B cell (primary cell): ENCODE measurements around the gene FUT7. TPM values are rescaled to one million over a fixed set of nuclear protein-coding genes. Genes with fewer than 3 reads are reported as not detected.

Experiments used
- ATAC-seq: fragments of 200-7000 bp; cut with Tn5 transposase; one replicate; pipeline ENCODE4 v1.10.0; 2021; ENCODE audit warnings: low read depth, mild to moderate bottlenecking, moderate number of reproducible peaks, moderate library complexity
- CTCF ChIA-PET: fragments of 350-600 bp; sonication (Branson Sonifier 250); formaldehyde crosslinking; loops from one replicate; lab custom pipeline; 2021; ENCODE audit warnings: antibody characterized with exemption, inconsistent platforms; lab: Charles Lee
- POLR2A ChIA-PET: fragments of 350-600 bp; sonication (Branson Sonifier 250); formaldehyde crosslinking; loops from one replicate; lab custom pipeline; 2021; ENCODE audit warnings: antibody characterized with exemption; lab: Charles Lee
- DNase-seq: peaks from one replicate; pipeline ENCODE4 v3.0.0; 2013
- H2AFZ ChIP-seq: 2 replicates; pipeline ENCODE4 v1.6.1; 2012; ENCODE audit warnings: mild to moderate bottlenecking, low read depth, low read length; ENCODE audit not compliant: insufficient read depth, poor library complexity, severe bottlenecking
- H3K27ac ChIP-seq, 2 donors: 1 replicate in 1 of 2; 2 replicates in 1 of 2; pipeline ENCODE4 v1.5.1; 2012 to 2013; ENCODE audit warnings: low read length in 2 of 2, mild to moderate bottlenecking in 2 of 2, moderate library complexity in 1 of 2
- H3K27me3 ChIP-seq, 4 experiments: fragments of 200-600 bp in 1 of 4; sonication (generic) in 1 of 4; replicated peaks in 1 of 4; 1 replicate in 2 of 4; 2 replicates in 2 of 4; pipeline versions ENCODE4 v1.6.1 to v1.7.0; 2013 to 2016; ENCODE audit warnings: low read length in 3 of 4, mild to moderate bottlenecking in 2 of 4, mixed read lengths in 1 of 4, moderate library complexity in 1 of 4; ENCODE audit not compliant: insufficient read depth in 4 of 4, control insufficient read depth in 3 of 4; ENCODE audit errors: control extremely low read depth in 1 of 4
- H3K36me3 ChIP-seq, 2 experiments: replicated peaks in 1 of 2; 1 replicate in 1 of 2; 2 replicates in 1 of 2; pipeline versions ENCODE4 v1.6.1 to v1.7.1; 2013; ENCODE audit warnings: low read length in 1 of 2; ENCODE audit not compliant: insufficient read depth in 2 of 2, control insufficient read depth in 1 of 2; ENCODE audit errors: control extremely low read depth in 1 of 2, extremely low read depth in 1 of 2
- H3K4me1 ChIP-seq, 2 donors: fragments of 200-600 bp in 1 of 2; sonication (generic) in 1 of 2; 1 replicate in 1 of 2; 2 replicates in 1 of 2; pipeline versions ENCODE4 v1.5.1 to v1.6.1; 2013 to 2017; ENCODE audit warnings: low read length in 2 of 2; ENCODE audit not compliant: control insufficient read depth in 2 of 2, insufficient read depth in 2 of 2
- H3K4me2 ChIP-seq: replicated peaks from 2 replicates; pipeline ENCODE3; 2012; ENCODE audit warnings: mild to moderate bottlenecking, low read depth, low read length; ENCODE audit not compliant: poor library complexity, severe bottlenecking
- H3K4me3 ChIP-seq, 5 experiments: fragments of 200-600 bp in 1 of 5; sonication (generic) in 1 of 5; 1 replicate in 3 of 5; 2 replicates in 2 of 5; pipeline versions ENCODE4 v1.5.1 to v1.7.0; 2011 to 2016; ENCODE audit warnings: low read length in 4 of 5, mild to moderate bottlenecking in 4 of 5, low read depth in 2 of 5, control low read depth in 1 of 5, moderate library complexity in 1 of 5; ENCODE audit not compliant: insufficient read depth in 1 of 5; ENCODE audit errors: control extremely low read depth in 1 of 5, extremely low read depth in 1 of 5
- H3K79me2 ChIP-seq: fragments of 200-600 bp; sonication (generic); one replicate; pipeline ENCODE4 v1.6.0; 2016; ENCODE audit warnings: low read length; ENCODE audit not compliant: control insufficient read depth, insufficient read depth
- H3K9ac ChIP-seq: fragments of 200-600 bp; sonication (generic); 2 replicates; pipeline ENCODE4 v1.6.1; 2017; ENCODE audit warnings: mild to moderate bottlenecking, low read length, moderate library complexity
- H3K9me3 ChIP-seq, 3 donors: one replicate each; pipeline versions ENCODE4 v1.6.1 to v1.7.1; 2013; ENCODE audit warnings: low read length in 2 of 3; ENCODE audit not compliant: control insufficient read depth in 2 of 3, insufficient read depth in 1 of 3; ENCODE audit errors: control extremely low read depth in 1 of 3
- H4K20me1 ChIP-seq: 2 replicates; pipeline ENCODE4 v1.6.0; 2012; ENCODE audit warnings: mild to moderate bottlenecking, low read length; ENCODE audit not compliant: insufficient read depth, control insufficient read depth, poor library complexity, severe bottlenecking
- H3K27ac Mint-ChIP-seq: one replicate; pipeline ENCODE4 v1.8.0; 2021; ENCODE audit warnings: mixed read lengths
- H3K27me3 Mint-ChIP-seq: one replicate; pipeline ENCODE4 v1.8.0; 2021; ENCODE audit warnings: mixed read lengths
- H3K4me1 Mint-ChIP-seq: one replicate; pipeline ENCODE4 v1.8.0; 2021; ENCODE audit warnings: mixed read lengths
- H3K4me3 Mint-ChIP-seq: one replicate; pipeline ENCODE4 v1.8.0; 2021; ENCODE audit warnings: mixed read lengths
- H3K9me3 Mint-ChIP-seq: one replicate; pipeline ENCODE4 v1.8.0; 2022; ENCODE audit warnings: mixed read lengths; ENCODE audit not compliant: insufficient read depth
- EZH2 ChIP-seq: IDR thresholded peaks from 2 replicates; pipeline ENCODE4 v1.6.1; 2012; ENCODE audit warnings: borderline replicate concordance, low read depth, mild to moderate bottlenecking, moderate library complexity, low read length; ENCODE audit not compliant: insufficient read depth, poor library complexity, severe bottlenecking
- WGBS: methylation state at CpG from one replicate; pipeline ENCODE4 v1.1.5; 2013; ENCODE audit warnings: missing lambda C conversion rate; ENCODE audit not compliant: insufficient coverage; 5-methylcytosine and 5-hydroxymethylcytosine counted together
- intact Hi-C: fragments of 100-400 bp; cut with micrococcal nuclease; formaldehyde crosslinking; loops from one replicate; pipeline ENCODE4 v1.10.0; 2022
- polyA plus RNA-seq: library from polyadenylated mRNA; depleted of rRNA; stranded (reverse); fragments of >200 nt; gene quantifications from 2 replicates; pipeline ENCODE4 v1.2.3, GENCODE V29; 2012
- total RNA-seq, 2 donors: library from RNA; stranded (reverse); fragments of 120-200 nt in 1 of 2; gene quantifications; 1 replicate in 1 of 2; 2 replicates in 1 of 2; pipeline versions ENCODE4 v1.2.3 to v1.2.4, GENCODE V29; 2013 to 2022
- TF ChIP-seq, protein P1 (sequence below): fragments of 200-600 bp; IDR thresholded peaks from one replicate; pipeline ENCODE4 v1.8.0; 2022; ENCODE audit warnings: antibody characterized with exemption, mild to moderate bottlenecking

The FUT7 gene
- total and polyA plus RNA-seq, 2 donors (not counting 1 experiment from before 2014, with no cell fraction given): 7.3 to 8.2 TPM

DNA sequence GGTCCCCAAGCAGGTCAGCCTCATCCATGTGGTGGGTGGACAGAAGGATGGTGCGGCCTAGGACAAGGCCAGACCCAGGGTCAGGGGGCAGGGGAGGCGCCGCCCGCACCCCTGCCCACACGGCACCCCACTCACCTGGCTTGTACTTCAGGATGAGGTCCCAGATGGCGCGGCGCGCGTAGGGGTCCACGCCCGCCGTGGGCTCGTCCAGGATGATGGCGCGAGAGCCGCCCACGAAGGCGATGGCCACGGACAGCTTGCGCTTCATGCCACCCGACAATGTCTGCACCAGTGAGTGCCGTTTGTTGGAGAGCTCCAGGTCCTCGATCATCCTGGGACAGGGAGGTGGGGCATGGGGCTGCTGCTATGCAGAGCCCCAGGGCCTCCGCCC is 16.4 kb downstream of the FUT7 start:
- 100% methylated on average over 17 of the region's 25 CpGs for WGBS
- DNase-seq (no peak), ATAC-seq (no peak)
- no peak overlapping the region for H2AFZ ChIP-seq
- ChIA-PET CTCF (no interaction called here), POLR2A (no interaction called here)
- Mint-ChIP-seq H3K4me3 (no peak overlapping the region), H3K9me3 (no peaks in the 10 kb centered on the region), H3K27ac (no peak overlapping the region), H3K4me1 (no peaks in the 10 kb centered on the region), H3K27me3 (no peaks in the 10 kb centered on the region)
- intact Hi-C loops: no loop called here
- no peak overlapping the region for H3K27ac ChIP-seq
- no peaks in the 10 kb centered on the region for H3K79me2 ChIP-seq
- H3K27me3 ChIP-seq: no peaks in the 10 kb centered on the region
- no peak overlapping the region for H3K4me3 ChIP-seq
- H3K4me1 ChIP-seq: no peaks in the 10 kb centered on the region
- H3K9ac ChIP-seq: no peak overlapping the region
- peaks cover 1 to 5% of the 10 kb centered on the region in 2 experiments for H3K36me3 ChIP-seq
- no peaks in the 10 kb centered on the region for H4K20me1 ChIP-seq
- TF ChIP-seq, protein P1, sequence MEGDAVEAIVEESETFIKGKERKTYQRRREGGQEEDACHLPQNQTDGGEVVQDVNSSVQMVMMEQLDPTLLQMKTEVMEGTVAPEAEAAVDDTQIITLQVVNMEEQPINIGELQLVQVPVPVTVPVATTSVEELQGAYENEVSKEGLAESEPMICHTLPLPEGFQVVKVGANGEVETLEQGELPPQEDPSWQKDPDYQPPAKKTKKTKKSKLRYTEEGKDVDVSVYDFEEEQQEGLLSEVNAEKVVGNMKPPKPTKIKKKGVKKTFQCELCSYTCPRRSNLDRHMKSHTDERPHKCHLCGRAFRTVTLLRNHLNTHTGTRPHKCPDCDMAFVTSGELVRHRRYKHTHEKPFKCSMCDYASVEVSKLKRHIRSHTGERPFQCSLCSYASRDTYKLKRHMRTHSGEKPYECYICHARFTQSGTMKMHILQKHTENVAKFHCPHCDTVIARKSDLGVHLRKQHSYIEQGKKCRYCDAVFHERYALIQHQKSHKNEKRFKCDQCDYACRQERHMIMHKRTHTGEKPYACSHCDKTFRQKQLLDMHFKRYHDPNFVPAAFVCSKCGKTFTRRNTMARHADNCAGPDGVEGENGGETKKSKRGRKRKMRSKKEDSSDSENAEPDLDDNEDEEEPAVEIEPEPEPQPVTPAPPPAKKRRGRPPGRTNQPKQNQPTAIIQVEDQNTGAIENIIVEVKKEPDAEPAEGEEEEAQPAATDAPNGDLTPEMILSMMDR: no peak
- no peak for TF ChIP-seq EZH2
- H3K9me3 ChIP-seq: no peaks in the 10 kb centered on the region
- H3K4me2 ChIP-seq: no peak overlapping the region

DNA sequence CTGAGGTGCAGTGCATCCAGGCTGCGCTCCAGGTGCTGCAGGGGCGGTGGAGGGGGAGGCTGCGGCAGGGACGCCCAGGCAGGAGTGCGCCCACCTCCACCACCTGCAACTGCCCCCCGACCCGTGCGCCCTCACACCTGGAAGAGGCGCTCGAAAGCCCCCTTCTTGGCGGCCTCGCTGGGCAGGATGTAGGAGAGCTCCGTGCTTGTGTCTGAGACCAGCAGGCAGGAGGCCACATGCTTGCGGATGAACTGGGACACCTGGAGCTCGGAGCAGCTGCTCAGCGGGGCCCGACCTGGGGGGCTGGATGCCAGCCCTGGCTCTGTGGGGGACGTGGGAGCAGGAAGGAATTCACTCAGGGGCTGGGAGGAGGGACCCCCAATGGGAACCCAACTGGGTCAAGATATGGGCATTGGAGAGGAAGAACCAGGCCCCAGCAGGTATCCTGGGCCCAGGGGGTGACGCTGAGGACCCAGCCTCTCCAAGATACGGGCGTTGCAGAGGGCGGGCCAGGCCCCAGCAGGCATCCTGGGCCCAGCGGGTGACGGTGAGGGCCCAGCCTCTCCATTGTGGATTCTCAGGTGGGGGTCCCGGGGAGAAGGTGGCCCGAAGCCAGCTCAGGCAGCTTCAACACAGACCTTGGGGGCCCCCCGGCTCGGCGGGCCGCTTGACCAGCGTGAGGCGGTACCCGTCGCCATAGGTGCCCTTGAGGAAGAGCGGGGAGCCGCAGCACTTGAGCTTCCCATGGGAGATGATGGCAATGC is 16.9 kb downstream of the FUT7 start:
- intact Hi-C loops: no loop called here
- TF ChIP-seq, protein P1: no peak
- no peak for TF ChIP-seq EZH2
- Mint-ChIP-seq H3K4me1 (no peaks in the 10 kb centered on the region), H3K4me3 (no peak overlapping the region), H3K27me3 (no peaks in the 10 kb centered on the region), H3K27ac (no peak overlapping the region), H3K9me3 (no peaks in the 10 kb centered on the region)
- no peak overlapping the region for H3K27ac ChIP-seq
- H3K9me3 ChIP-seq: no peaks in the 10 kb centered on the region
- H3K4me2 ChIP-seq: no peak overlapping the region
- H3K9ac ChIP-seq: no peak overlapping the region
- POLR2A ChIA-PET: no interaction called here
- no peaks in the 10 kb centered on the region for H4K20me1 ChIP-seq
- no peaks in the 10 kb centered on the region for H3K27me3 ChIP-seq
- peaks cover 1 to 5% of the 10 kb centered on the region in 2 experiments for H3K36me3 ChIP-seq
- DNase-seq (no peak), ATAC-seq (no peak)
- H2AFZ ChIP-seq: no peak overlapping the region
- H3K79me2 ChIP-seq: no peaks in the 10 kb centered on the region
- CTCF ChIA-PET: interaction anchor here (1.2 kb wide), 1 partner anchor 20 kb away, joined by 3 read pairs; no protein-coding TSS in a partner anchor
- 98% methylated on average over 31 of the region's 36 CpGs for WGBS
- no peaks in the 10 kb centered on the region for H3K4me1 ChIP-seq
- H3K4me3 ChIP-seq: no peak overlapping the region
